ENCODE measurements around the gene TMPRSS3. TPM values are rescaled to one million over a fixed set of nuclear protein-coding genes. Genes with fewer than 3 reads are reported as not detected.

Gene TMPRSS3
- total and polyA plus RNA-seq, 2 of the 13 experiments (the other 11 are each of a cell fraction or from before 2014, with no cell fraction given), result 2.8 to 16.9 TPM

GRCh38 chr21:42348762-42349161, 47.1 kb downstream of the TMPRSS3 start:
- no peak for ATAC-seq
- in situ Hi-C loops (cut with HindIII; ENCODE audit: extremely low pct_ligation_motif_present, low pct_unique_long_range_greater_than_20kb), result no loop called here

More at GRCh38 chr21:42348762-42349161, 47.1 kb downstream of the TMPRSS3 start:
- no peak overlapping the region for H3K9ac ChIP-seq (ENCODE audit: insufficient read depth, low read depth, low read length)
- POLR2A ChIA-PET, result no interaction called here
- no peak for DNase-seq (ENCODE audit: low spot score)
- TF ChIP-seq ZNF614 (CRISPR knock-in tag; IDR thresholded peaks at IDR 0.05; ENCODE audit: borderline replicate concordance) (no peak), ZNF280B (CRISPR knock-in tag; IDR thresholded peaks at IDR 0.05; ENCODE audit: borderline replicate concordance) (no peak), TRAFD1 (CRISPR knock-in tag; IDR thresholded peaks at IDR 0.05; ENCODE audit: borderline replicate concordance) (no peak)
- no peak overlapping the region for H2AFZ ChIP-seq (ENCODE audit: low read length)
- intact Hi-C loops (cut with micrococcal nuclease; ENCODE audit: unreplicated experiment), result no loop called here
- FAIRE-seq, result no peak
- no peak overlapping the region for H3K4me2 ChIP-seq (ENCODE audit: low read depth, low read length)
- H3K27ac ChIP-seq (ENCODE audit: extremely low read length, insufficient read depth, low read length), result no peak overlapping the region
- WGBS (ENCODE audit: low lambda C conversion rate), result 60% methylated on average over 1 of the region's 2 CpGs
- H3K4me3 ChIP-seq (replicated peaks in 1 of 3; ENCODE audit: insufficient read depth in 1 of 3, low read depth in 2 of 3, low read length in 3 of 3), result no peak overlapping the region
- BruUV-seq (replicated peaks), result no TSS peak
- H3K9me3 ChIP-seq (ENCODE audit: low read length), result no peaks in the 10 kb centered on the region
- no peaks in the 10 kb centered on the region for H3K36me3 ChIP-seq (replicated peaks in 1 of 2; ENCODE audit: control insufficient read depth in 1 of 2, insufficient read depth in 2 of 2, low read length in 2 of 2)
- no peaks in the 10 kb centered on the region for H4K20me1 ChIP-seq (ENCODE audit: insufficient read depth, low read length)
- peaks cover 16% of the 10 kb centered on the region for H3K4me1 ChIP-seq (ENCODE audit: insufficient read depth, low read length)
- H3K79me2 ChIP-seq (ENCODE audit: insufficient read depth, low read length), result no peaks in the 10 kb centered on the region
- CTCF ChIA-PET (ENCODE audit: low intra/inter-chr PET ratio, low total read pairs), result no interaction called here
- peaks cover 0 to 19% of the 10 kb centered on the region in 2 experiments; a peak in 1 of 5 replicates for H3K27me3 ChIP-seq (ENCODE audit: control insufficient read depth in 1 of 2, insufficient read depth in 2 of 2, low read length in 2 of 2)

All from HepG2 (cell line).